GM18499 (cell line): ENCODE results near the gene NAT8L.

ENCODE experiments used
- ATAC-seq: cut with Tn5 transposase; IDR thresholded peaks from one replicate; pipeline ENCODE4 v1.9.1; 2021; ENCODE audit warnings: moderate number of reproducible peaks; ENCODE audit not compliant: insufficient read depth, unreplicated experiment

NAT8L gene

DNA sequence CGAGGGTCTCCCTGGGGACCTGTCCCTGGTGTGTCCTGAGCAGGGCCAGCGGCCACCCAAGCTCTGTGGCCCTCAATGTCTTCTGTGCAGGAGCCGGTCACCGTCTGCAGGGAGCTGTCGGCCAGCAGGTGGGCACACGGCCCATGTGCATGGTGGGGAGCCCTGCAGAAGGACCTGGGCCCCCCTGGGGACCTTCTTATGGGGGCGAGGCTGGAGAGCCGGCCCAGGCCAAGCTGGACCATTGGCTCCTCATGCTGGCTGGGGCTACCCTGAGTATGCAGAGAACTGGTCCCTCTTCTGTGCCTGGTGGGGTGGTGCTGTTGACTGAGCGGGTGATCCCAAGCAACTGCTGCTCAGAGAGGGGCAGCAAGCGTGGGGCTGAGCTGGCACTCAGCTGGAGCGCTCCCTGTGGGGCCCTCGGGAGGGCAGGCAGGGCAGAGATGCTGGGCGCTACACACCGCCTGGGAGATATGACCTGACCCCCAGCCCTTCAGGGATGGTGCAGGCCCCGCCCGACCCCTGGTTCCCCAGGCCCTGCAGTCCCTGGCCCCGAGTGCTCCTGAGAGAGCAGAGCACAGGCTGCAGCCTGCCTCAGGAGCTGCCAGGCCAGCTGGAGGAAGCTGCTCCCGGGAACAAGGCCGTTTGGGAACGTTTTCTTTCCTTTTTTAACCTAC, 14.8 kb downstream of the NAT8L start:
- no peak for ATAC-seq

DNA sequence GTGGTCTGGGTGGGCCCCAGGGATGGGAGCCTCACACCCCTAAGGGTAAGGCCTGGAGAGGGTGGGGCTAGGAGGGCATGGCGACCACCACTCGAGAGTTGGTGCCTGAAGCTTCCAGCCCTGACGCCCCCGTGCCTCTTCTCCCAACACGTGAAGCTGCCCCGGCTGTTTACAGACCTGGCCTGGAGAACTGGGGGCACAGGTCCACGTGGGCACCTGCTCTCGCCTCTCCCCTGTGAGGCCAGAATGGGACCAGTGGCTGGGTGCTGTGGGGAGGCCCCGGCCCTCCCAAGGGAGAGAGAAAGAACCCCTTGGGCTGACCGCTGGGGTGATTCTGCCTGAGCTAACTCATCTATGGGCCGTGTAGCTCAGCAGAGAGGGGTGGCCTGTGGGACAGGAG, 15.5 kb downstream of the NAT8L start:
- ATAC-seq, result no peak

DNA sequence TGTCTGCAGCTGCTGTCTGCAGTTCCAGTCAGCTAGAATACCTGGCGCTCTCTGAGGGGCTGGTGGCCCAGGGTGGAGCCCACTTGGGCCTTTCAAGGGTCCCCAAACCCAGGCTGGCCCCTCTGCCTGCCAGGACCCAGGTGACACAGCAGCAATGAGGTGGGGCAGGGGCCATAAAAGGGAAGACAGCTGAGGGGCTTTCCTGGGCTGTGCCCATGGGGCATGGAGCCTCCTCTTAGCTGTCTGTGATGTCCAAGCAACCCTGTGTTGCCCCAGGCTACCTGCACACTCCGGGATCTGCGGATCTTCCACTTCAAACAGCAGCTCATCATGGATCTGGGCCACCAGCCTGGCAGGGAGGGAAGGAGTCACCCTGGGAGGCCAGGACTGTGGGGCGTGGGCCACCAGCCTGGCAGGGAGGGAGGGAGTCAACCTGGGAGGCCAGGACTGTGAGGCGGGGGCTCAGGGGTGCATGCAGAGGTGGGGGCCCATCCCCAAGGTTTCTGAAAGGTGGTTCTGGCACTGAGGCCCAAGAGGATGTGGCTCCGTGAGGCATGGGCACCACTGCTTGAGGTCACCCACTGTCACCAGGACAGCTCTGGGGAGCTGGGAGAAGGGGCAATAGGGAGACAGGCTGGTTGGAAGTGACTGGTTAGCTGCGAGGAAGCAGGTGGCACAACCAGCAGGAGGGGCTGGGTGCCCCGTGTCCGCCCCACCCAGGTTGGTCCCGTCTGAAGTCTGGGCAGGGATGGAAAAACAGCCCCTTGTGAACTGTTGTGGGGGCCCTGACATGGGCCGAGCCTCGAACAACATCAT, 16.3 kb downstream of the NAT8L start:
- ATAC-seq, result no peak

DNA sequence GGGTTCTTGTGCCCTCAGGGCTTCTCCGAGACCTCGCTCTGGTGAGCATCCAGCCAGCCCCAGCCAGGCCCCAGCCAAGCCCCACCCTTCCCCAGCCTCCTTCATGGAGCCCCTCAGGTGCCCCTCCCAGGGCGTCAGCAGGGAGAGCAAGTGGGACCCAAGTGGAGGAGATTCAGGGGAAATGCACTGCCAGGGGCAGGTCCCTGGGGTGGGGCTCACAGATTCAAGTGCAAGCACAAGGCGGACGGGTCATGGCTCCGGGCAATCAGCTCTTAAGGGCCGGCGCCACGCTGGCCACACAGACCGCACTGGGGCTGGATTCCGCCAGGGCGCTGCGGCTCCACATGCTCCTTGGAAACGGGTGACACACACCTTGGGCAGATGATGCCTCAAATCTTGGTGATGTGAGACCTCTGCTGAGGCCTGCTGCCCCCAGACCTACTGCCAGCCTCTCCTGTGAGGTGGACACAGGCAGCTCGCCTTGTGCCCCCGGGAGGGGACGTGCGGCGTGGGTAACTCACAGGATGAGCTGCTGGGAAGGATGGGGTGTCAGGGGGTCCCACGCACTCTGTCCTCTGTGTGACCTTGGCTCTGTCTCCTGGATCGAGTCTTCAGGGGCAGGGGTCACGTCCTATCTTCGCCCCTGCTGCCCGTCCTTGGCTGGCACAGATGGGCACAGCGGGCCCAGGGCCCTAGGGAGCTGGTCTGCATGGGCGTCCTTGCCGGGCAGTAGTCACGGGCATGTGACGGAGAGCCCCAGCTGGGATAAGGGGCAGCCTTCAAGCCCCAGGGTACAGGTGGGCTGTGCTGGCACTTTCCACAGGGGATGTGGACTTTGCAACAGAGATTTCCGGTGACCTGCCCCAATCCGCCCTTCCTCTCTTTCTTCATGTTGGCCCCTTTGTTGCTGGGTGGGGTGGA, 17.1 kb downstream of the NAT8L start:
- no peak for ATAC-seq

DNA sequence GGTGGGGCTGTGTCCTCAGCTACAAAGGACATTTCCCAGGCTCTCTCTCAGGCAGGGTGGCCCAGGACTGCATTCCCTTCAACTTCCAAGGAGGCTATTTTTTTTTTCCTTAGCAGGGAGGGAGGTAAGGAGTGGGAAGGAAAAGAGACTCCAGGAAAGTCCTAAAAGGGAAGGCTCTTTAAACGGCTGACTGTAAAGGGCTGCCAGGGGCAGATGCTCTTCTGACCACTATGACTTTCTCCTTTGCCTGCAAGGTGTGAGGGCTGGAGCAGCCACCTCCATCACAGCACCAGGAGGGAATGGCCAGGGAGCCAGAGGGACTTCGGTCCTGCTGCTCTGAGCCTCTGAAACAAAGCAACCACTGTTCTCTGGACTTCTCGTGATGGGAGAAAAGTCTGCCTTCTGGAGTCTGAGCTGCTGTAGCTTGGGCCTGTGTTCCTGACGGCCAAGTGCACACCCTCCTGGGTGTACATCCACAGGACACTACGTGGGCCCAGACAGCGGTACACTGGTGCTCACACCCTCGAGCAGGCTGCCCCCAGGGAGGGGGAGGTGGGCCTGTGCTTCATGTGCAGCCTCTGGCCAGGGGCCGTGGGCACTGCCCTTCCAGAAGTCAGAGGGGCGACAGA, 17.9 kb downstream of the NAT8L start:
- no peak for ATAC-seq

DNA sequence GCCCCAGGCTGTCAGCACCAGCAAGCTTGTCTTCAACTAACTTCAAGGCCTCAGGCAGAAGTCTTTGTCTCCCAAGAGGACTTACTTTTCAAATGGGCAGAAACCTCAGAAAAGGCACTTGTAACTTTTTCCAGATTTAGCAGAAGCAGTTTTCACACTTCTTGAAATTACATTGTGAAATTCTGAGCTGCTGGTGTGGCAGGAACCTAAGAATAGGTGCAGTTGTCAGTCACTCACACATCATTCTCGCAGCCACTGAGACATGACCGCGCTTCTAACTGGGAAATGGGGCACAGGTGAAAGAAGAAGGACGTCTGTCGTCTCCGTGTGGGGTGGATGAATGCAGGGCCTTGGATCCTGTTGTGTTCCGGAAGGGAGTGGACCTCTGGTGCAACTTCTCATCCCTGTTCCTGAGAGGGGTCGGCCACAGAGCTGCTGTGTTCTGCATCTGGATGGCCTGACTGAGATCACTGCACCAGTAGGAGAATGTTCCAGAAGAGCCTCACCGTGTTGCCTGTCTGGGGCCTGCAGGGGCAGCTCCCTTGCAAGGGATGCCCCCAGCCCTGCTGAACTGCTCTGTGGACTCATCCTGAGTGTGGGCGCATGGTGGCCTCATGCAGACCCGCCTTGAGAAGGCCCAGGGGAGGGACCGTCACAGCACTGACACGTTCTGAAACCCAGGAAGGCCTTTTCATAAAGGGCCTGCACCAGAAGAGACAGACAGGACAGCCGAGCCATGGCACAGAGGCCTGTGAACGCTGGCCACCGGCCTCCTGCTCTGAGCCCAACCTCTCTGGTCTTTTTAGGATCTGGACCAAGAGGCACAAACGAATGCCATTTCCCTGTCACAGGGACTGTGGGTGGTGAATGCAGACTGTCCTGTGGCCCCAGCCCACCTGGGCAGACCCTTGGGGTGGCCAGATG, 18.7 kb downstream of the NAT8L start:
- no peak for ATAC-seq

DNA sequence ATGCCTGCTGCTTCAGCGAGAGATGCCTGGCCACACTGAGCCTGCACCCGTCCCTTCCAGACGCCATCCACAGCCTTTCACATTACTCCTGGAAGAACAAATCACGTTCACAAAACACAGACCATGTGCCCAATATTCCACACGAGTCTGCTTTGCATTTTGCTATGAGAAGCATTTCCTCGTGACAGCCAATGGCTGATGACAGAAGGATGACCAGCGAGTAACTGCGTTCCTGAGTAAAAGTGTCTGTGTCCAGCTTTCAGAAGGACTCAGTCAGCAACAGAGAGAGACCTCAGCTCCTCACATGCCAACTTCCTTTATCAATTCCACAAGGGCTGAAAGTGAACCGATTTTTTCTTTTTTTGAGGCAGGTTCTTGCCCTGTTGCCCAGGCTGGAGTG, 19.5 kb downstream of the NAT8L start:
- no peak for ATAC-seq

DNA sequence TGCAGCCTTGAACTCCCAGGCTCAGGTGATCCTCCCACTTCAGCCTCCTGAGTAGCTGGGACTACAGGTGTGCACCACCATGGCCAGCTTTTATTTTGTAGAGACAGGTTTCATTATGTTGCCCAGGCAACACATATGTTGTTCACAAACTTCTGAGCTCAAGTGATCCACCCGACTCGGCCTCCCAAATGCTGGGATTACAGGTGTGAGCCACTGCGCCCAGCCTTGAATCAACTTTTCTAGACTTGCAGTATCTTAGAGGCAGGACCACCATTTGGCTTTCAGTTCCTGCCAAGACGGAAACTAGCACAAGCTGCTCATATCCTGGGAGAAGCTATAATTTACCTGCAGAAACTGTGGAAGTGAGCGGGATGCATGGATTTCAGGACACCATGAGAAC, 19.9 kb downstream of the NAT8L start:
- no peak for ATAC-seq

DNA sequence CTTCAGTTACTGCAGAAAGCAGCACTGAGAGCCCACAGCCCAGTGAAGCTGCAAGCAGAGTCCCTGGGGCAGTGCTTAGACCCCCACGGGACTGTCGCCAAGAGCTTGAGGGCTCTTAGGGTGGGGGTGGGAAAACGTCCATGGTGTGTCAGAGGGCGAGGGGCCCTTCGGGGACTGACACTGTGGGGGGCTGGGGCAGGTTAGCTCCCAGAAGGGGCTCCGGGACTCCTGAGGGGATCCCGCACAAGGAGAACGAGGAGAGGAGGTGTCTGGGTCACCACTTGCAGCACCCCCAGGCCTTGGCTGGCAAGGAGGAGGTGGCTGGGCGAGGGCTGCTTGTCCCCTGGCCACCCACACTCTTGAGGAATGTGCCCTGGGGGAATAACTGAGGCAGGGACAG, 20.8 kb downstream of the NAT8L start:
- ATAC-seq, result no peak

DNA sequence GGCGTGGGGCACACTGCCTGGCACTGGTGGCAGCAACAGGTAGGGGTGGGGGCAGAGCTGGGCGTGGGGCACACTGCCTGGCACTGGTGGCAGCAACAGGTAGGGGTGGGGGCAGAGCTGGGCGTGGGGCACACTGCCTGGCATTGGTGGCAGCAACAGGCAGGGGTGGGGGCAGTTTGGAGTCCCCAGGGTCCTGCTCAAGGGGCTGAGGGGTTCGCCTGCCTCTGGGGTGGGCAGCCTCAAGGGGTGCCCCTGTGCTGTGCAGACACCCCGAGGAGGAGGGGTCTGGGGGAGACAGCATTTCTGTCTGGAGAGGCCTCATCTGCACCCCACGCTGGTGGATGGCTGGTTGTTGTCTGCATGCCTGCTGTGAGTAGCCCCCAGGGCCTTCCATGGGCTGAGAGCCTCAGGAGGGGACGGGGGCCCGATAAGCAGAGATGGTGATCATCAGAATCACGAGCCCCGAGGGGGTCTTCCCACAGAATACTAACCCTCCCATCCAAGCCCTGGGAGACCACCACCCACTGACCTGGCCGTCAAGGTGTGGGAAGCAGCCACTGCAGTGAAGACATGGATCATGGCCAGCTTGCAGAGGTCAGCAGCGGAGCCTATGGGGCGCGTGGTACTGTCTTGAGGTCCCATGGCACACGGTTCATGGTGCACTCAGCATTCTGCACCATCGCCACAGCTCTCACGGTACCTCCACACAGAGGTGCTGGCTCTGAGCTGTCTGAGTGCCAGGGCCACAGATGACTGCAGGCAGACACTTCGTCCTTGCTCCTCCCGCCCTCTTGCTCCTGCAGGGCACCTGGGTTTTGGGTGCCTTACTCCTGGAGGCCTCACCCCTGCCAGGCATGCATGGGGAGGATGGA, 21.5 kb downstream of the NAT8L start:
- ATAC-seq, result no peak

DNA sequence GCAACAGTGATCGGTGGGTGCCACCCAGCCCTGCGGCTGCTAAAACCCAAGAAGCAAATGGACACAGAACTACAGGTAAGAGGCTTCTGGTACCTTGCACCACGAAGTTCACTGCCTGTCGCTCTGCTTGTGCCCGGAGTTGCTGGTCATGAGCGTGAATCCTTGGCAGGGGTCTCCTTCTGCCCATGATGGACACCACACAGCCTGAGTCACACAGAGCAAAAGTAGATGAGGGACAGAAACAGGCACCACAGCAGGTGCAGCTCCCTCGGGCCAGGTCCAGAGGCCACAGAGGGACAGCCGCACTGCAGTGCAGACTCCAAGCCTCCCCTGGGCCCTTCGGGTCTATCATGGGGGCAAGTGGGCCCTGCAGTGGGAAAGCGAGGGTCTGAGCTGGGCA, 22.4 kb downstream of the NAT8L start:
- no peak for ATAC-seq

DNA sequence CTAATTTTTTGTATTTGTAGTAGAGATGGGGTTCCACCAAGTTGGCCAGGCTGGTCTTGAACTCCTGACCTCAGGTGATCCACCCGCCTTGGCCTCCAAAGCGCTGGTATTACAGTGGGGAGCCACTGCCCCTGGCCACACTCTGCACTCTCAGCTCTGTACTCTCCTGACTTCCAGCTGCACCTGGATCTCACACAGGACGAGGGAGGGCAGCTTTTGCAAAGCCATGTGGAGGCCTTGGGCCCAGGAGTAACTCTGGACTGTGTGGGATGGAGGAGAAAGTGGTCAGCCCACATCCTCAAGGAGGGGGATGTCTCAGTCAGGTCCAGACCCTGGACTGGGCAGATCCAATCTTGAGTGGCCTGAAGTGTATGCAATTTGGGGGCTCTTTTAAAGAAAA, 23.0 kb downstream of the NAT8L start:
- no peak for ATAC-seq

DNA sequence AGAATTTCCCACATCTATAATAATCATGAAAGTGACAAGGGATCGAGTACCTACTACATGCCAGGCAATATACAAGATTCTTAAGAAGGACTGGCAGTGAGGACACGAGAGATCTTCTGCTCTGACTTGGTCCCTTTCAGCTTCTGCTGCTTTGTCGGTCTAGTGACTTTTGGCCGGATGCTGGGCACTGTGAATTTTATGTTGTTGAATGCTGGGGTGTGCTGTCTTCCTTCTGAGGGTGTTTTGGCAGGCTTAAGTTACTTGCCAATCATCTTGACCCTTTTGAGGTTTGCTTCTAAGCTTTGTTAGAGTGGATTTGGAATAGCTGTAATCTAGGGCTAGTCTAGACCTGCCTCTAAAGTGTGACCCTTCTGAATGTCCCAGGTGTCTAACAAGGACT, 23.5 kb downstream of the NAT8L start:
- ATAC-seq, result no peak

DNA sequence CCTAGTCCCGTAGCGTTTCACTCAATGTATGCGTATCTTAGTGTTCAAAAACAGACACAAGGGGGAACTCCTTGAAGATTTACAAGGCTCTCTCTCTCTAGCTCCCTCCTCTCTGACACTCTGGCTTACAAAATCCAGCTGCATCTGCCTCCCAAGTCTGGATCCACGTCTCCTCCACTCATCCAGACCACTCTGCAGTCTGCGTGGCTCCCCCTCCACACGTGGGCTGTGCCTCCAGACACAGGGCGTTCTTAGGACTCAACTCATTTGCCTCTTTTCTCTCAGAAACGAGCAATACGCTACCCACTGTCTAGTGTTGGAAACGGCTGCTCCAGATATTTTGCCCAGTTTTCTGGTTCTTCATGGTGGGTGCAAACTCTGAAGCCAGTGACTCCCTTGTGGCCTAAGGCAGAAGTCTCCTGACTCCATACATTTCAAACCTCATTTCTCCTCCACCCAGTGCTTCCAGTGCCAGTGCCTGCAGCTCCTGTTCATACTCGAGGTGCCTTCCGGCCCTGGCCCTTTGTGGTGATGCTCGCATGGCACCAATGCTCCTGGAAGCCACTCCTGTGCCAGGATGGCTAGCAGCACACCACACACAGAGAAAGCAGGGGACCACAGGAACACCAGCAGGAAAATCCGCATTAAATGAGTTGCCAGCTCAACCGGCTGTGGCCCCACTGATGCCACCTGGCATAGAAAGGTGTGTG, 24.1 kb downstream of the NAT8L start:
- no peak for ATAC-seq

DNA sequence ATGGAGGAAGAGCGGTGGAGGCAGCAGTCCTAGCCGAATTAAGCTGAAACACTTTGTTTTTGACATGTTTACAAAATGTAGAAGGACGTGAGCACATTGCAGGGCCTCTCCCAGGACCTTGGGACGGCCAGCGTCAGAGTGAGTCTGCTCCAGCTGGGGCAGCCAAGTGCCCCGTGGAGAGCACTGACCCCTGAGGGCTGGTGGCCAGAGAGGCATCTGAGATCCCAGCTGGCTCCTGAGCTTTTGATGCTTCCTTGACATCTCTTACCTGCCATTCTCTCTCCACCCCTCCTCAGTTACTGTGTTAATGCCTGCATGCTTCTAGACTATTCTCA, 24.7 kb downstream of the NAT8L start:
- ATAC-seq, result no peak

DNA sequence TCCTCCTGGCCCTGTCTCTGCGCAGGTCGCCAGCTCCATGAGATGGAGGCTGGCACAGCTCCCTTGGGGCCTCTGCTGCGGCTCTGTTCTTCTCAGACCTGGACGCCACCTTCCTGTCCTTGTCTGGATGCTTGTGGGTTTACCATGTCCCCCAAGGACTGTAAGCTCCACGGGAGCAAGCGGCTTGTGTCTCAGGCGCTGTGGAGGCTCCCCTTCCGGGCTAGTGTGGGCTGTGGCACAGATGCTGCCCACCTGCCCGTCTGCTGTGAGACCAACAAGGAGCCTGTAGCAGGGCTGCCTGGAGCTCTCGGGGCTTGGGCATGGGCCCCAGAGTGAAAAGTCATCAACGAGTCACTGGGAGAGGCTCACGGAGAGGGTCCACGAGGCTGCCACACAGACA, 25.2 kb downstream of the NAT8L start:
- no peak for ATAC-seq

DNA sequence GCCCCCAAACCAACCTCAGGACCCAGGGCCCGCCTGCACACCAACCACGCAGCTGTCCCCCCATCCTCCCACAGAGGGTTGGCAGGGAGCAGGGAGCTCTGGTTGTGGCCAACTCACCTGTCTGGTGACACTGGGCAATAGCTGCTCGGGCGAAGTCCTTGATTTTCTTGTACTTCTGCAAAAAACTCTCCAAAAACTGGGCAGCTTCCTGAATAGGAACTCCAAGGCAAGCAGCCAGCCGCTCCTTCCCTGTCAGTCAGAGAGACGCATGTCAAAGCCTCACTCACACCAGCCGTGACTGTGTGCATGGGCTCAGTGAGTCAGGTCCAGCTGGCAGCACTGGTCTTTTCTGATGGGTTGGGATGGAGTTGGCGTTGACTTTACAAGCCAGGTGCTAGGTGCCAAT, 26.4 kb downstream of the NAT8L start:
- no peak for ATAC-seq

DNA sequence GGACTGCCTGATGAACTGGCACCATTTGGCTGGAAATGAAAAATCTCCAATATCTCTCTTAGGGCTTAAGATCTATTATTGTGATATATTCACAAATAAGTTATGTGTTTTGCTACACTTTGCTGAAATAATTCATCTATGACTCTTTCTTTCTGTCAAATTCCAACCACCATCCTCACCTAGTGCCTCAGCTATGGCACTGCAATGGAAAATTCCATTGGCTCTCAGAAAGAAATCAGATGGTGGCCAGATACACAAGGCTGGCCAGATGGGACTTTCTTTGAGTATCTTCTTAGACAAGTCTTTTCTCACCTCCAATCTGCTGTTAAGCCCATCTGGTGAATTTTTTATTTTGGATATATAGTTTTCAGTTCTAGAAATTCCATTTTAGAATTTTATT, 28.0 kb downstream of the NAT8L start:
- no peak for ATAC-seq
